ENCODE data around the gene ARHGAP23.

DNA sequence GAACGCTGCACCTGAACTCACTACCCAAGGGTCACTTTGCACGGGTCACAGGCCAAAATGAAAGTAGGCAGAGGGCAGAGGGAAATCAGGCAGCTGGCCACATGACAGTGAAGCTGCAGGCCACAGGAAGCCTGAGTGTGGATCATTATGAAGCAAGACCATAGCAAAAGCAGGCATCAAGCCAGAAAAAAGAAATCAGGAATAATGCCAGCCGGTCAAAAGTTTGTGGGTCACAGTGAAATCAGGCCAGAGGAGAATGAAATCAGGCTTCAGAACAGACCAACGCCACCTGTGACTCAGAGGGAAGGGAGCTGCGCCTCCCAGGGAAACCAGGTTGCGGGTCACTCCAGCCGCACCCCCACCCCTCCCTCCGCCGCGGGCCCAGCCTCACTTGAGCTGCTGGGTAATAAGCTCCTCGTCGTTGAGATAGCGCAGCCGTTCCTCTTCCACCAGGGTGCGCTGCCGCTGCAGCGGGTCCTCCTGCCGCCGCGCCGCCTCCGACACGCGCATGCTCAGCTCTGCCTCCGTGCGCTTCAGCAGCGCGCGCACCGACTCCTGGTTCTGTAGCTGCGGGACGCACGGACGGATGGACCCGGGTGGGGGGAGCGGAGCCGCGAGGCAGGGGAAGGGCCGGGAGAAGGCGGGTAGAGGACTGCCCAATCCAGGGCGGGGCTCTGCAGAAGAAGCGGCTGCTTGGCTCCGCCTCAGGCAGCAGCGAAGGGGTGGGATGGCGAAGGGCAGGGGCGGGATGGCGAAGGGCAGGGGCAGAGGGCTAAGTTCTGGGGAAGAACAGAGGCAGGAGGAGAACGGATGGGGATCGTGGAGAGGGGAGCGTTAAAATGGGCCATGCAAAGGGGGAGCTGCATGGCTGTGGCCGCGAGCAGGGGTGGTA is 129.8 kb downstream of the ARHGAP23 start:
- TF ChIP-seq CTCF (IDR thresholded peaks at IDR 0.05; ENCODE audit: poor library complexity, severe bottlenecking) = peak; percentile 98
- TF ChIP-seq EP300 (conservative IDR thresholded peaks at IDR 0.05; ENCODE audit: poor library complexity, severe bottlenecking) = no peak
- no peak for TF ChIP-seq TAF1 (IDR thresholded peaks at IDR 0.05; ENCODE audit: low read depth)
- TF ChIP-seq POLR2AphosphoS5 (IDR thresholded peaks at IDR 0.05) = no peak
- peak; percentile 96 for TF ChIP-seq RAD21 (conservative IDR thresholded peaks at IDR 0.05)
- TF ChIP-seq EZH2 (IDR thresholded peaks at IDR 0.05; ENCODE audit: borderline replicate concordance, insufficient read depth, low read length, poor library complexity, severe bottlenecking) = no peak

Data from neural cell (in vitro differentiated cells).